GM21576 (cell line): Measurements from ENCODE around the gene PAGE3.

ENCODE experiments used
- ATAC-seq: cut with Tn5 transposase; IDR thresholded peaks from one replicate; pipeline ENCODE4 v1.9.1; 2021; ENCODE audit warnings: mild to moderate bottlenecking, moderate library complexity; ENCODE audit not compliant: unreplicated experiment

The PAGE3 gene

GRCh38 chrX:55264816-55265215 lies at the start of gene PAGE3:
TSS of gene PAGE3 (minus strand) at chrX:55264916. CDS start at chrX:55263903, 1,013 bp downstream.
- no peak for ATAC-seq

GRCh38 chrX:55312655-55313054 lies 47.9 kb upstream of the PAGE3 start:
- ATAC-seq = no peak

GRCh38 chrX:55290963-55291362 lies 26.2 kb upstream of the PAGE3 start:
- no peak for ATAC-seq

- no peak for ATAC-seq
Observed at GRCh38 chrX:55279832-55280231, 15.1 kb upstream of the PAGE3 start.

GRCh38 chrX:55260806-55261205 lies 3.9 kb downstream of the PAGE3 start:
- no peak for ATAC-seq

- no peak for ATAC-seq
Observed at GRCh38 chrX:55253528-55253927, 11.2 kb downstream of the PAGE3 start.

GRCh38 chrX:55240788-55241340 lies 23.9 kb downstream of the PAGE3 start:
- ATAC-seq = no peak

GRCh38 chrX:55220119-55220794 lies 44.5 kb downstream of the PAGE3 start, which contains the start of gene PAGE5:
TSS of gene PAGE5 (plus strand) at chrX:55220346. CDS start at chrX:55221383, 1,037 bp downstream.
- ATAC-seq = no peak

GRCh38 chrX:55213381-55213780 lies 51.3 kb downstream of the PAGE3 start:
- no peak for ATAC-seq

- no peak for ATAC-seq
Observed at GRCh38 chrX:55210931-55211677, 53.6 kb downstream of the PAGE3 start.
